Left lung (tissue), 10 donors: Measurements from ENCODE around the gene EDDM13. TPM values are rescaled to one million over a fixed set of nuclear protein-coding genes. Genes with fewer than 3 reads are reported as not detected.
A peak's percentile ranks its signal among the peaks of the same experiment; 100 is the strongest.

Source experiments
- ATAC-seq: fragments of 200-7000 bp; cut with Tn5 transposase; one replicate; pipeline ENCODE4 v1.9.1; 2020; ENCODE audit warnings: moderate library complexity
- DNase-seq, 4 donors: peaks; one replicate each; pipeline ENCODE4 v3.0.0-alpha.2; 2013 to 2020
- H3K27ac ChIP-seq, 2 donors: fragments of 200-600 bp; sonication (generic) in 1 of 2; one replicate each; pipeline versions ENCODE4 v1.5.0 to v1.8.0; 2020 to 2021
- H3K27me3 ChIP-seq, 2 donors: fragments of 200-600 bp; sonication (generic) in 1 of 2; one replicate each; pipeline versions ENCODE4 v1.5.0 to v1.8.0; 2020 to 2021
- H3K36me3 ChIP-seq, 2 donors: fragments of 200-600 bp; sonication (generic) in 1 of 2; one replicate each; pipeline versions ENCODE4 v1.5.0 to v1.8.0; 2020 to 2021
- H3K4me1 ChIP-seq, 2 donors: fragments of 200-600 bp; one replicate each; pipeline ENCODE4 v1.8.0; 2021
- H3K4me3 ChIP-seq, 2 donors: fragments of 200-600 bp; sonication (generic) in 1 of 2; one replicate each; pipeline versions ENCODE4 v1.5.0 to v1.8.0; 2020 to 2021; ENCODE audit warnings: mild to moderate bottlenecking in 1 of 2
- H3K9me3 ChIP-seq, 2 donors: fragments of 200-600 bp; sonication (generic) in 1 of 2; one replicate each; pipeline versions ENCODE4 v1.5.0 to v1.8.0; 2020 to 2021
- CTCF ChIP-seq, 2 donors: fragments of 200-600 bp; sonication (generic) in 1 of 2; IDR thresholded peaks; one replicate each; pipeline versions ENCODE4 v1.5.0 to v1.8.0; 2021; ENCODE audit warnings: antibody characterized with exemption in 2 of 2
- intact Hi-C, 2 donors: fragments of 100-400 bp; cut with DNase I; formaldehyde crosslinking; loops; one replicate each; pipeline versions ENCODE4 v1.11.2 to v1.14.2; 2022
- polyA plus RNA-seq, 6 donors: library from polyadenylated mRNA; unstranded; fragments of 120-200 nt; gene quantifications; one replicate each; pipeline ENCODE4 v1.2.1, GENCODE V29; 2013; ENCODE audit not compliant: insufficient read length in 6 of 6
- total RNA-seq, 2 donors: library from RNA; stranded (reverse); fragmentation: NEBNext Ultra II Directional; extraction: Animal tissue kit (Norgen Biotek cat#: 25700); gene quantifications; one replicate each; pipeline ENCODE4 v1.2.1, GENCODE V29; 2021
- donor health status: DM: no; HTN: yes; CAD: no.
- donor health status: DM: no; HTN: no; CAD: no.

EDDM13 gene
- total and polyA plus RNA-seq, 8 donors, result 4.1 to 10.1 (median 6.2) TPM; not detected in 2

- H3K27me3 ChIP-seq, result no peaks in the 10 kb centered on the region
- no peak overlapping the region for H3K27ac ChIP-seq
- H3K4me1 ChIP-seq, result no peaks in the 10 kb centered on the region
- TF ChIP-seq CTCF (IDR thresholded peaks at IDR 0.05), result no peak
- no peak for DNase-seq
- no peaks in the 10 kb centered on the region for H3K9me3 ChIP-seq
- no peak overlapping the region for H3K4me3 ChIP-seq
- intact Hi-C loops, result no loop called here
- ATAC-seq, result no peak
- H3K36me3 ChIP-seq, result no peaks in the 10 kb centered on the region
These were observed 75.8 kb downstream of the EDDM13 start for GRCh38 chr19:56348289-56348877.

- DNase-seq, result peak in 1 of 4 donors; percentile 55
- Histone ChIP-seq H3K36me3 (no peaks in the 10 kb centered on the region), H3K27ac (no peak overlapping the region), H3K4me1 (no peaks in the 10 kb centered on the region), H3K9me3 (no peaks in the 10 kb centered on the region), H3K27me3 (no peaks in the 10 kb centered on the region), H3K4me3 (no peak overlapping the region)
- TF ChIP-seq CTCF (IDR thresholded peaks at IDR 0.05), result peak; percentile 78 to 89
- intact Hi-C loops, result no loop called here
- ATAC-seq, result peak; percentile 76
These were observed 78.0 kb downstream of the EDDM13 start for GRCh38 chr19:56350416-56351045.

- no peak for TF ChIP-seq CTCF (IDR thresholded peaks at IDR 0.05)
- intact Hi-C loops, result no loop called here
These were observed 78.7 kb downstream of the EDDM13 start for GRCh38 chr19:56351208-56351607.

DNA sequence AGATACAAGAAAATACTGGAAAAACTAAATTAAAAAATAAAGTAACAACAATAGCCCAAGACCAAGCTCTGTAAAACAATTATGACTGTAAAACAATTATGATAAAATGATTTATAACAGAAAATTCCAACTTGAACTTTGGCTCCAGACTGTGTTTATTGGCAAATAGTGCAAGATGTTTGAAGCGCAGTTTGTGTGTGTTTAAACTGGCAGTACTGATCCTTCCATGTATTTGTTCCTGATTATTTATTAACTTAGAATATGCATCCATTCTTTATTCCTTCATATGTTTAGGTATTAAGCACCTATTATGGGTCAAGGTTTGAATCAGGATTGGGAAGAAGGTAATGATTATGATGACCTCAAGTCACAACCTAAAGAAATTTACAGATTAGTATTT lies 83.0 kb downstream of the EDDM13 start:
- intact Hi-C loops, result no loop called here
- no peak for TF ChIP-seq CTCF (IDR thresholded peaks at IDR 0.05)
- H3K36me3 ChIP-seq, result no peaks in the 10 kb centered on the region

More at GRCh38 chr19:56351208-56351607, 78.7 kb downstream of the EDDM13 start:
- no peaks in the 10 kb centered on the region for H3K27me3 ChIP-seq
- ATAC-seq, result no peak
- H3K4me1 ChIP-seq, result no peaks in the 10 kb centered on the region
- H3K9me3 ChIP-seq, result no peaks in the 10 kb centered on the region
- no peak for DNase-seq
- H3K36me3 ChIP-seq, result no peaks in the 10 kb centered on the region
- H3K4me3 ChIP-seq, result no peak overlapping the region
- no peak overlapping the region for H3K27ac ChIP-seq

DNA sequence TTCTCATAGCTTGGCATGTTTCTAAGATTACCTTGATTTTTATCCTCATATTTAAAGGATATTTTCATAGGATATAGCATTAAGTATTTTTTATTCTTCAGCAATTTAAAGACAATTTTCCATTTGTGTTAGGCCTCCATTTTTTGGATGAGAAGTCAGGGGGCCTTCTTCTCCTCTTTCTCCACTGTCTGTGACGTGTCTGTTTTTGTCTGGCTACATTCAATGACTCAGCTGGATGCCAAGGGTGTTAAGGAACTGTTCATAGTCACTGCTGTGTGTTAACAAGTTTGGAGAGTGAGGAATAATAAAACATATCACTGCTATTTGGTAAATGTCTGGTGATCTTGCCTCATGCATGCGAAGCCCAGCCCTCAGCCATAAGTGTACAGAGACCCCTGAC lies 84.4 kb downstream of the EDDM13 start:
- TF ChIP-seq CTCF (IDR thresholded peaks at IDR 0.05), result no peak
- Histone ChIP-seq H3K9me3 (peaks cover 0 to 36% of the 10 kb centered on the region in 2 donors), H3K4me3 (no peak overlapping the region), H3K36me3 (no peaks in the 10 kb centered on the region), H3K27ac (no peak overlapping the region), H3K27me3 (no peaks in the 10 kb centered on the region), H3K4me1 (no peaks in the 10 kb centered on the region)
- no peak for DNase-seq
- intact Hi-C loops, result no loop called here
- ATAC-seq, result no peak

More for the DNA sequence above, 83.0 kb downstream of the EDDM13 start:
- Histone ChIP-seq H3K27ac (no peak overlapping the region), H3K4me3 (no peak overlapping the region), H3K27me3 (no peaks in the 10 kb centered on the region), H3K9me3 (peaks cover 0 to 21% of the 10 kb centered on the region in 2 donors), H3K4me1 (no peaks in the 10 kb centered on the region)
- no peak for DNase-seq
- no peak for ATAC-seq

Other genes with a start within 250 kb of the EDDM13 start
- 10 to 100 TPM; 26.4 to 44.6 TPM for gene ZNF787, start 151.5 kb upstream of the EDDM13 start, total RNA-seq
- 10 to 100 TPM; 11.0 to 22.5 (median 16.1) TPM for gene ZNF787, start 151.5 kb upstream of the EDDM13 start, polyA plus RNA-seq
- 10 to 100 TPM; 35.4 to 36.8 TPM for gene ZNF444, start 131.5 kb upstream of the EDDM13 start, total RNA-seq
- gene ZNF444, start 131.5 kb upstream of the EDDM13 start, polyA plus RNA-seq, result 10 to 100 TPM; 37.6 to 52.3 (median 45.1) TPM
- gene GALP, start 96.7 kb upstream of the EDDM13 start, total RNA-seq, result not detected
- not detected for gene GALP, start 96.7 kb upstream of the EDDM13 start, polyA plus RNA-seq
- not detected for gene ZSCAN5B, start 75.0 kb upstream of the EDDM13 start, total RNA-seq
- under 1 TPM in 4 of 6 donors, not detected in 2; 0.14 to 0.22 (median 0.21) TPM for gene ZSCAN5B, start 75.0 kb upstream of the EDDM13 start, polyA plus RNA-seq
- not detected for gene ZSCAN5C, start 70.5 kb upstream of the EDDM13 start, total RNA-seq
- gene ZSCAN5C, start 70.5 kb upstream of the EDDM13 start, polyA plus RNA-seq, result not detected
- gene ZSCAN5A, start 42.1 kb downstream of the EDDM13 start, total RNA-seq, result 10 to 100 TPM in 1 of 2 donors, 1 to 10 TPM in 1; 6.8 to 16.7 TPM
- 10 to 100 TPM; 14.5 to 21.8 (median 17.2) TPM for gene ZSCAN5A, start 42.1 kb downstream of the EDDM13 start, polyA plus RNA-seq
- gene ZNF582, start 120.8 kb downstream of the EDDM13 start, total RNA-seq, result 1 to 10 TPM; 2.9 to 4.3 TPM
- gene ZNF582, start 120.8 kb downstream of the EDDM13 start, polyA plus RNA-seq, result 10 to 100 TPM in 2 of 6 donors, 1 to 10 TPM in 4; 8.4 to 13.1 (median 9.4) TPM
- gene ZNF583, start 131.6 kb downstream of the EDDM13 start, total RNA-seq, result 1 to 10 TPM; 4.8 to 6.1 TPM
- gene ZNF583, start 131.6 kb downstream of the EDDM13 start, polyA plus RNA-seq, result 10 to 100 TPM in 5 of 6 donors, 1 to 10 TPM in 1; 9.5 to 13.8 (median 12.5) TPM
- 1 to 10 TPM; 2.7 to 3.0 TPM for gene ZNF667, start 204.6 kb downstream of the EDDM13 start, total RNA-seq
- gene ZNF667, start 204.6 kb downstream of the EDDM13 start, polyA plus RNA-seq, result 10 to 100 TPM; 15.2 to 21.5 (median 19.5) TPM
- gene ZNF471, start 235.1 kb downstream of the EDDM13 start, total RNA-seq, result 1 to 10 TPM; 2.8 to 7.2 TPM
- gene ZNF471, start 235.1 kb downstream of the EDDM13 start, polyA plus RNA-seq, result 10 to 100 TPM; 31.1 to 47.6 (median 37.1) TPM